Tibial nerve (tissue), 4 donors: ENCODE results near the gene DBI. TPM values are rescaled to one million over a fixed set of nuclear protein-coding genes. Genes with fewer than 3 reads are reported as not detected.

Source experiments
- DNase-seq, 2 donors: peaks; one replicate each; pipeline ENCODE4 v3.0.0-alpha.2; 2019; ENCODE audit warnings: low spot score in 2 of 2
- H3K27ac ChIP-seq, 4 donors: fragments of 200-600 bp; sonication (generic) in 3 of 4; one replicate each; pipeline ENCODE4 v1.5.1; 2017 to 2019; ENCODE audit warnings: mild to moderate bottlenecking in 1 of 4
- H3K27me3 ChIP-seq, 2 donors: fragments of 200-600 bp; sonication (generic) in 1 of 2; one replicate each; pipeline versions ENCODE4 v1.5.1 to v1.6.0; 2017 to 2019
- H3K36me3 ChIP-seq, 3 donors: fragments of 200-600 bp; sonication (generic); one replicate each; pipeline ENCODE4 v1.5.1; 2018 to 2019
- H3K4me1 ChIP-seq, 4 donors: fragments of 200-600 bp; sonication (generic) in 3 of 4; one replicate each; pipeline ENCODE4 v1.5.1; 2017 to 2019
- H3K4me3 ChIP-seq, 4 donors: fragments of 200-600 bp; sonication (generic) in 3 of 4; one replicate each; pipeline ENCODE4 v1.5.1; 2017 to 2019; ENCODE audit warnings: mild to moderate bottlenecking in 1 of 4, moderate library complexity in 1 of 4
- H3K9me3 ChIP-seq, 4 donors: fragments of 200-600 bp; sonication (generic) in 3 of 4; one replicate each; pipeline ENCODE4 v1.5.1; 2017 to 2019
- CTCF ChIP-seq, 5 experiments: fragments of 200-600 bp in 3 of 5; fragments of 450-650 bp in 2 of 5; sonication (generic) in 3 of 5; IDR thresholded peaks; one replicate each; pipeline ENCODE4 v1.5.1; 2016 to 2019; ENCODE audit warnings: antibody characterized with exemption in 5 of 5, mild to moderate bottlenecking in 3 of 5, moderate library complexity in 2 of 5
- EP300 ChIP-seq, 2 donors: sonication (generic); formaldehyde crosslinking; IDR thresholded peaks; one replicate each; pipeline ENCODE4 v1.6.1; 2017; ENCODE audit warnings: antibody characterized with exemption in 2 of 2, mild to moderate bottlenecking in 1 of 2
- POLR2A ChIP-seq, 2 donors: fragments of 450-650 bp; IDR thresholded peaks; one replicate each; pipeline ENCODE4 v1.6.1; 2017; ENCODE audit warnings: antibody characterized with exemption in 2 of 2, mild to moderate bottlenecking in 2 of 2, moderate library complexity in 2 of 2
- WGBS, 2 donors: methylation state at CpG; one replicate each; pipeline ENCODE4 v1.1.5; 2018; 5-methylcytosine and 5-hydroxymethylcytosine counted together
- total RNA-seq, 4 donors: library from RNA; depleted of rRNA; stranded (reverse); fragments of >200 nt; gene quantifications; one replicate each; pipeline ENCODE4 v1.1.0, GENCODE V29; 2016

DBI gene
- total RNA-seq, 4 donors from 2014 or later = 73.7 to 135 (median 105) TPM

GRCh38 chr2:119408221-119408619 is 41.4 kb downstream of the DBI start:
- Histone ChIP-seq H3K4me3 (no peak overlapping the region), H3K27me3 (no peaks in the 10 kb centered on the region), H3K9me3 (peaks cover 0 to 8% (median 0%) of the 10 kb centered on the region in 4 donors), H3K27ac (no peak overlapping the region), H3K4me1 (peaks cover 0 to under 1% (median 0%) of the 10 kb centered on the region in 4 donors), H3K36me3 (no peaks in the 10 kb centered on the region)
- no peak for DNase-seq
- no peak for TF ChIP-seq POLR2A (IDR thresholded peaks at IDR 0.05)
- no peak for TF ChIP-seq EP300 (IDR thresholded peaks at IDR 0.05)
- no peak for TF ChIP-seq CTCF (IDR thresholded peaks at IDR 0.05)
- 64 to 66% methylated on average over 5 of the region's 5 CpGs for WGBS, 2 donors

GRCh38 chr2:119409506-119409905 is 42.7 kb downstream of the DBI start:
- Histone ChIP-seq H3K27me3 (no peaks in the 10 kb centered on the region), H3K9me3 (peaks cover 0 to 8% (median 0%) of the 10 kb centered on the region in 4 donors), H3K4me1 (no peaks in the 10 kb centered on the region), H3K4me3 (no peak overlapping the region), H3K27ac (no peak overlapping the region), H3K36me3 (no peaks in the 10 kb centered on the region)
- WGBS, 2 donors = 67 to 73% methylated on average over 4 of the region's 4 CpGs
- DNase-seq = no peak
- no peak for TF ChIP-seq POLR2A (IDR thresholded peaks at IDR 0.05)
- TF ChIP-seq EP300 (IDR thresholded peaks at IDR 0.05) = no peak
- no peak for TF ChIP-seq CTCF (IDR thresholded peaks at IDR 0.05)

GRCh38 chr2:119414894-119415293 is 48.1 kb downstream of the DBI start:
- Histone ChIP-seq H3K4me3 (no peak overlapping the region), H3K27me3 (no peaks in the 10 kb centered on the region), H3K9me3 (no peaks in the 10 kb centered on the region), H3K4me1 (no peaks in the 10 kb centered on the region), H3K36me3 (no peaks in the 10 kb centered on the region), H3K27ac (no peak overlapping the region)
- TF ChIP-seq EP300 (IDR thresholded peaks at IDR 0.05) (no peak), CTCF (IDR thresholded peaks at IDR 0.05) (no peak), POLR2A (IDR thresholded peaks at IDR 0.05) (no peak)
- 74 to 85% methylated on average over 3 of the region's 3 CpGs for WGBS, 2 donors
- DNase-seq = no peak

GRCh38 chr2:119415630-119416029 is 48.9 kb downstream of the DBI start:
- DNase-seq = no peak
- TF ChIP-seq POLR2A (IDR thresholded peaks at IDR 0.05) (no peak), EP300 (IDR thresholded peaks at IDR 0.05) (no peak), CTCF (IDR thresholded peaks at IDR 0.05) (no peak)
- H3K4me3 ChIP-seq = no peak overlapping the region
- H3K9me3 ChIP-seq = no peaks in the 10 kb centered on the region
- no peaks in the 10 kb centered on the region for H3K36me3 ChIP-seq
- no peaks in the 10 kb centered on the region for H3K27me3 ChIP-seq
- WGBS, 2 donors = 79 to 88% methylated on average over 1 of the region's 1 CpG
- H3K4me1 ChIP-seq = no peaks in the 10 kb centered on the region
- no peak overlapping the region for H3K27ac ChIP-seq

- Histone ChIP-seq H3K4me1 (no peaks in the 10 kb centered on the region), H3K9me3 (peaks cover 0 to 4% (median 0%) of the 10 kb centered on the region in 4 donors), H3K27me3 (no peaks in the 10 kb centered on the region), H3K27ac (no peak overlapping the region), H3K36me3 (no peaks in the 10 kb centered on the region), H3K4me3 (no peak overlapping the region)
- no peak for TF ChIP-seq CTCF (IDR thresholded peaks at IDR 0.05)
- TF ChIP-seq EP300 (IDR thresholded peaks at IDR 0.05) = no peak
- no peak for TF ChIP-seq POLR2A (IDR thresholded peaks at IDR 0.05)
- no peak for DNase-seq
- WGBS, 2 donors = 79 to 96% methylated on average over 4 of the region's 4 CpGs
Measured at GRCh38 chr2:119416299-119416923, 49.6 kb downstream of the DBI start.
